ENCODE measurements around the gene FUT1. TPM values are rescaled to one million over a fixed set of nuclear protein-coding genes. Genes with fewer than 3 reads are reported as not detected.
"Not testable (repeated sequence)": the region's sequence is repeated elsewhere in the genome, so short reads cannot be mapped to it uniquely, and the experiment has no call there.

The FUT1 gene
- total RNA-seq, 1 donor = under 0.01 TPM

GRCh38 chr19:48777720-48778119 is 25.3 kb upstream of the FUT1 start:
- DNase-seq (ENCODE audit: low read depth) = no peak
- H3K4me3 ChIP-seq (ENCODE audit: low read depth, low read length) = no peak overlapping the region
- TF ChIP-seq, protein P1, sequence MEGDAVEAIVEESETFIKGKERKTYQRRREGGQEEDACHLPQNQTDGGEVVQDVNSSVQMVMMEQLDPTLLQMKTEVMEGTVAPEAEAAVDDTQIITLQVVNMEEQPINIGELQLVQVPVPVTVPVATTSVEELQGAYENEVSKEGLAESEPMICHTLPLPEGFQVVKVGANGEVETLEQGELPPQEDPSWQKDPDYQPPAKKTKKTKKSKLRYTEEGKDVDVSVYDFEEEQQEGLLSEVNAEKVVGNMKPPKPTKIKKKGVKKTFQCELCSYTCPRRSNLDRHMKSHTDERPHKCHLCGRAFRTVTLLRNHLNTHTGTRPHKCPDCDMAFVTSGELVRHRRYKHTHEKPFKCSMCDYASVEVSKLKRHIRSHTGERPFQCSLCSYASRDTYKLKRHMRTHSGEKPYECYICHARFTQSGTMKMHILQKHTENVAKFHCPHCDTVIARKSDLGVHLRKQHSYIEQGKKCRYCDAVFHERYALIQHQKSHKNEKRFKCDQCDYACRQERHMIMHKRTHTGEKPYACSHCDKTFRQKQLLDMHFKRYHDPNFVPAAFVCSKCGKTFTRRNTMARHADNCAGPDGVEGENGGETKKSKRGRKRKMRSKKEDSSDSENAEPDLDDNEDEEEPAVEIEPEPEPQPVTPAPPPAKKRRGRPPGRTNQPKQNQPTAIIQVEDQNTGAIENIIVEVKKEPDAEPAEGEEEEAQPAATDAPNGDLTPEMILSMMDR (IDR thresholded peaks at IDR 0.05; ENCODE audit: insufficient read depth, low read depth, low read length) = no peak

GRCh38 chr19:48777139-48777538 is 24.7 kb upstream of the FUT1 start:
- no peak for DNase-seq (ENCODE audit: low read depth)
- TF ChIP-seq, protein P1 (IDR thresholded peaks at IDR 0.05; ENCODE audit: insufficient read depth, low read depth, low read length) = no peak

GRCh38 chr19:48772503-48772953 is 20.1 kb upstream of the FUT1 start:
- DNase-seq (ENCODE audit: low read depth) = no peak
- TF ChIP-seq, protein P1 (IDR thresholded peaks at IDR 0.05; ENCODE audit: insufficient read depth, low read depth, low read length) = no peak

More at GRCh38 chr19:48777139-48777538, 24.7 kb upstream of the FUT1 start:
- H3K4me3 ChIP-seq (ENCODE audit: low read depth, low read length) = no peak overlapping the region

GRCh38 chr19:48770734-48771472 is 18.5 kb upstream of the FUT1 start:
- H3K4me3 ChIP-seq (ENCODE audit: low read depth, low read length) = no peak overlapping the region
- no peak for DNase-seq (ENCODE audit: low read depth)
- TF ChIP-seq, protein P1 (IDR thresholded peaks at IDR 0.05; ENCODE audit: insufficient read depth, low read depth, low read length) = no peak

More at GRCh38 chr19:48772503-48772953, 20.1 kb upstream of the FUT1 start:
- no peak overlapping the region for H3K4me3 ChIP-seq (ENCODE audit: low read depth, low read length)

DNA sequence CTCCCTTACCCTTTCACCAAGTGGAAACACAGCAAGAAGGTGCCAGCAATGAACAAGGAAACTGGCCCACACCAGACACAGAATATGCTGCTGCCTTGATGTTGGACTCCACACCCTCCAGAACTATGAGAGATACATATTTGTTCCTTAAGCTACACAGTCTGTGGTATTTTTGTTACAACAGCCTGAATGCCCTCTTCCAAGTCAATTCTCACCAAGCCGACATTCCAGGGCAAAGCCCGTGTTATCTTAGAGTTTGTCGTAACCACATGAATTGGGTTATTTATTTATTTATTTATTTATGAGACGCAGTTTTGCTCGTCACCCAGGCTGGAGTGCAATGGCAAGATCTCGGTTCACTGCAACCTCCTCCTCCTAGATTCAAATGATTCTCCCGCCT is 17.8 kb upstream of the FUT1 start:
- DNase-seq (ENCODE audit: low read depth) = peak; percentile 53
- no peak overlapping the region for H3K4me3 ChIP-seq (ENCODE audit: low read depth, low read length)
- TF ChIP-seq, protein P1 (IDR thresholded peaks at IDR 0.05; ENCODE audit: insufficient read depth, low read depth, low read length) = no peak

DNA sequence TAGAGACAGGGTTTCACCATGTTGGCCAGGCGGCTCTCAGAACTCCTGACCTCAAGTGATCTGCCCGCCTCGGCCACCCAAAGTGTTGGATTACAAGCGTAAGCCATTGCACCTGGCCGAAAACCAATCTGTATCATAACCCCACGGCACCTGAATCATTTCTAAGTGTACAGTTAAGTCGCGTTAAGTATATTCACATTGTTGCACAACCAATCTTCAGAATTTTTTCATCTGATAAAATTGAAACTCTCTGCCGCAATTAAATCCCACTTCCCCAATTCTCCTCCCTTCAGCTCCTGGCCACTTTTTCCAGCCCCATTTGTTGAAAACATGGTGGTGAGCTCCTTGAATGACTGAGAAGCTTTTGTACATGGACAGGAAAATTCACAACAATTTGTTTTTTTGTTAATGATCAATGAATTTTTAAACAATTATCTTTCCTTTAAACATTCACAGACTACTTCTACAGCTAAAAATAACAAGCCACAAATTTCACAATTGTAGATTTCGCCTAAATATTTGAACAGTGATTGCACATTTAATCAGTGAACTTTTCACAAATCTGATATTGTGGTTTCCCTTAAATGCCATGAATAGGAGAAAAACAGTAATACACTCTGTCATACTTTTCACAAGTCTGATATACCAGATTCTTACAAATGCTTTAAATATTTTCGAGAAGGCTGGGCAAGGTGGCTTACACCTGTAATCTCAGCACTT is 16.7 kb upstream of the FUT1 start:
- no peak overlapping the region for H3K4me3 ChIP-seq (ENCODE audit: low read depth, low read length)
- peak; percentile 10 for DNase-seq (ENCODE audit: low read depth)
- TF ChIP-seq, protein P1 (IDR thresholded peaks at IDR 0.05; ENCODE audit: insufficient read depth, low read depth, low read length) = no peak

- H3K4me3 ChIP-seq (ENCODE audit: low read depth, low read length) = not testable (repeated sequence)
Measured at GRCh38 chr19:48768171-48768753, 15.8 kb upstream of the FUT1 start.

DNA sequence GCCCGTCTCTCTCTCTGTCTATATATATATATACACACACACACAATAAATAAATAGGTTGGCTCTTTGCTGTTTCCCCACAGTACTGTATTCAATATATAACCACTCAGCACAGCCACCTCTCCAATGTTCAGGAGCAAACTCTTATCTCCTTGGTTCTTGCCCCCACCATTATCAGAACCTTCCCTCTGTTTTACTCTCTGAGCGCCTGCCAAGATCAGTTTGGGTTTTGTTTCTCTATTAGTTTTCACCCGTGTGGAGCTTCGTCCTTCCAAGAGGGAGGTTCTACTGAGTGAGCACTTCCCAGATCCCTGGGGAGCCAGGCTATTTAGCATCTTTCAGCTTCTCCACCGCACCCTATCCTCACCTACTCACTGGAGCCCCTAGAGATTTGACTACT is 13.4 kb upstream of the FUT1 start:
- H3K4me3 ChIP-seq (ENCODE audit: low read depth, low read length); DNase-seq (ENCODE audit: low read depth): not testable (repeated sequence)

More at GRCh38 chr19:48768171-48768753, 15.8 kb upstream of the FUT1 start:
- not testable (repeated sequence) for DNase-seq (ENCODE audit: low read depth)

Data from fibroblast of villous mesenchyme (primary cell).